K562 (cell line): ENCODE results near the gene SPATA45. TPM values are rescaled to one million over a fixed set of nuclear protein-coding genes. Genes with fewer than 3 reads are reported as not detected.

Experiments
- BDP1 ChIP-seq: IDR thresholded peaks from 3 replicates; pipeline ENCODE4 v1.6.1; 2011; ENCODE audit not compliant: insufficient read length, insufficient read depth
- CC2D1A ChIP-seq: fragments of 450-650 bp; IDR thresholded peaks from 2 replicates; pipeline ENCODE4 v1.6.1; 2017; ENCODE audit warnings: mild to moderate bottlenecking
- DPF2 ChIP-seq: fragments of 450-650 bp; IDR thresholded peaks from 2 replicates; pipeline ENCODE4 v1.6.1; 2016
- HDGF ChIP-seq: fragments of 450-650 bp; IDR thresholded peaks from 2 replicates; pipeline ENCODE4 v1.6.1; 2016
- KDM1A ChIP-seq, 2 experiments: fragments of 450-650 bp; IDR thresholded peaks; 2 replicates each; pipeline ENCODE4 v1.6.1; 2016; ENCODE audit warnings: mild to moderate bottlenecking in 2 of 2
- NCOA1 ChIP-seq: fragments of 450-650 bp; IDR thresholded peaks from 2 replicates; pipeline ENCODE4 v1.6.1; 2016; ENCODE audit warnings: low read depth
- NR2F6 ChIP-seq: fragments of 450-650 bp; formaldehyde crosslinking; IDR thresholded peaks from 2 replicates; pipeline ENCODE4 v1.4.0; 2020; ENCODE audit warnings: mild to moderate bottlenecking
- PTRF ChIP-seq: fragments of 450-650 bp; IDR thresholded peaks from 2 replicates; pipeline ENCODE4 v1.6.1; 2016; ENCODE audit warnings: mild to moderate bottlenecking, missing genetic modification characterization, missing compliant biosample characterization
- SP1 ChIP-seq: sonication (generic); formaldehyde crosslinking; IDR thresholded peaks from 2 replicates; pipeline ENCODE4 v1.8.1; 2022; ENCODE audit warnings: mild to moderate bottlenecking, missing genetic modification reagents
- STAT6 ChIP-seq: sonication (generic); formaldehyde crosslinking; IDR thresholded peaks from 2 replicates; pipeline ENCODE4 v1.8.1; 2023; ENCODE audit warnings: mild to moderate bottlenecking, missing genetic modification reagents
- TARDBP ChIP-seq: fragments of 450-650 bp; IDR thresholded peaks from 2 replicates; pipeline ENCODE4 v1.6.1; 2016
- TCFL5 ChIP-seq: fragments of 250-450 bp; sonication (Bioruptor Pico); conservative IDR thresholded peaks from 2 replicates; pipeline ENCODE4 v1.6.1; 2021; ENCODE audit warnings: mild to moderate bottlenecking, moderate library complexity, matching md5 sums
- TEAD2 ChIP-seq: fragments of 450-650 bp; IDR thresholded peaks from 2 replicates; pipeline ENCODE4 v1.6.1; 2016; ENCODE audit warnings: missing genetic modification characterization, control low read depth, missing compliant biosample characterization
- ZBTB7A ChIP-seq: IDR thresholded peaks from 2 replicates; pipeline ENCODE4 v1.6.1; 2011; ENCODE audit warnings: low read depth, mild to moderate bottlenecking, low read length, moderate library complexity, borderline replicate concordance; ENCODE audit not compliant: control insufficient read depth
- ZNF24 ChIP-seq: fragments of 450-650 bp; IDR thresholded peaks from 2 replicates; pipeline ENCODE4 v1.6.1; 2016
- ZNF507 ChIP-seq: conservative IDR thresholded peaks from 2 replicates; pipeline ENCODE4 v1.6.1; 2017; ENCODE audit warnings: missing genetic modification characterization, missing compliant biosample characterization
- ZNF655 ChIP-seq: fragments of 250-450 bp; sonication (Bioruptor Pico); IDR thresholded peaks from 2 replicates; pipeline ENCODE4 v1.5.0; 2021
- ZNF830 ChIP-seq: fragments of 250-450 bp; sonication (Bioruptor Pico); IDR thresholded peaks from 2 replicates; pipeline ENCODE4 v1.5.0; 2021; ENCODE audit warnings: mild to moderate bottlenecking
- polyA plus RNA-seq, 8 experiments: library from polyadenylated mRNA; depleted of rRNA in 4 of 8; stranded (reverse) in 5 of 8; unstranded in 3 of 8; fragments of >200 nt; fragmentation: Nextera tagmentation in 2 of 8; fragmentation: Illumina TruSeq in 1 of 8; extraction: Ambion mirVana in 2 of 8; extraction: Trizol in 1 of 8; gene quantifications; 2 replicates each; pipeline versions ENCODE4 v1.2.1 to v1.2.3, GENCODE V29; 2011 to 2014; ENCODE audit warnings: inconsistent platforms in 1 of 8, missing spikeins in 1 of 8
- total RNA-seq, 7 experiments: library from RNA; depleted of rRNA in 6 of 7; stranded (reverse); fragments of >200 nt in 6 of 7; fragmentation: Illumina TruSeq in 2 of 7; extraction: Trizol in 2 of 7; gene quantifications; 2 replicates each; pipeline versions ENCODE4 v1.2.1 to v1.2.3, GENCODE V29; 2011 to 2021; ENCODE audit warnings: low replicate concordance in 1 of 7
- TF ChIP-seq, protein P1 (sequence below): sonication (generic); formaldehyde crosslinking; IDR thresholded peaks from 2 replicates; pipeline ENCODE4 v1.8.1; 2023; ENCODE audit warnings: mild to moderate bottlenecking, missing genetic modification reagents
- TF ChIP-seq, protein P2 (sequence below): sonication (generic); formaldehyde crosslinking; IDR thresholded peaks from 2 replicates; pipeline ENCODE4 v1.8.0; 2022; ENCODE audit warnings: mild to moderate bottlenecking, missing genetic modification reagents

SPATA45 gene
- total and polyA plus RNA-seq, 9 of the 15 experiments (the other 6 are each of a cell fraction or from before 2014, with no cell fraction given), result 0.18 TPM; not detected in 8

- TF ChIP-seq CC2D1A (peak; percentile 24; the same call in 1 of the 2 replicates), ZNF830 (CRISPR knock-in tag) (no peak), KDM1A (IDR thresholded peaks at IDR 0.05) (no peak; a peak in 1 of 4 replicates), TCFL5 (no peak), PTRF (tag) (no peak), NCOA1 (peak; percentile 99), ZBTB7A (peak; percentile 94), STAT6 (CRISPR knock-in tag) (peak; percentile 43; the same call in 1 of the 2 replicates), SP1 (peak; percentile 99), DPF2 (no peak; the same call in none of the 2 replicates), TEAD2 (tag) (peak; percentile 36; the same call in 1 of the 2 replicates), ZNF655 (CRISPR knock-in tag) (0 out of 2 replicates have a peak, but pooled peaks have one; percentile 26), BDP1 (no peak), TARDBP (peak; percentile 84; the same call in 1 of the 2 replicates), ZNF507 (tag) (no peak), ZNF24 (peak; percentile 88), HDGF (no peak), NR2F6 (CRISPR knock-in tag) (peak; percentile 65; the same call in 1 of the 2 replicates)
- TF ChIP-seq, protein P1, sequence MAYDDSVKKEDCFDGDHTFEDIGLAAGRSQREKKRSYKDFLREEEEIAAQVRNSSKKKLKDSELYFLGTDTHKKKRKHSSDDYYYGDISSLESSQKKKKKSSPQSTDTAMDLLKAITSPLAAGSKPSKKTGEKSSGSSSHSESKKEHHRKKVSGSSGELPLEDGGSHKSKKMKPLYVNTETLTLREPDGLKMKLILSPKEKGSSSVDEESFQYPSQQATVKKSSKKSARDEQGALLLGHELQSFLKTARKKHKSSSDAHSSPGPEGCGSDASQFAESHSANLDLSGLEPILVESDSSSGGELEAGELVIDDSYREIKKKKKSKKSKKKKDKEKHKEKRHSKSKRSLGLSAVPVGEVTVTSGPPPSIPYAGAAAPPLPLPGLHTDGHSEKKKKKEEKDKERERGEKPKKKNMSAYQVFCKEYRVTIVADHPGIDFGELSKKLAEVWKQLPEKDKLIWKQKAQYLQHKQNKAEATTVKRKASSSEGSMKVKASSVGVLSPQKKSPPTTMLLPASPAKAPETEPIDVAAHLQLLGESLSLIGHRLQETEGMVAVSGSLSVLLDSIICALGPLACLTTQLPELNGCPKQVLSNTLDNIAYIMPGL, result peak; percentile 98
- TF ChIP-seq, protein P2, sequence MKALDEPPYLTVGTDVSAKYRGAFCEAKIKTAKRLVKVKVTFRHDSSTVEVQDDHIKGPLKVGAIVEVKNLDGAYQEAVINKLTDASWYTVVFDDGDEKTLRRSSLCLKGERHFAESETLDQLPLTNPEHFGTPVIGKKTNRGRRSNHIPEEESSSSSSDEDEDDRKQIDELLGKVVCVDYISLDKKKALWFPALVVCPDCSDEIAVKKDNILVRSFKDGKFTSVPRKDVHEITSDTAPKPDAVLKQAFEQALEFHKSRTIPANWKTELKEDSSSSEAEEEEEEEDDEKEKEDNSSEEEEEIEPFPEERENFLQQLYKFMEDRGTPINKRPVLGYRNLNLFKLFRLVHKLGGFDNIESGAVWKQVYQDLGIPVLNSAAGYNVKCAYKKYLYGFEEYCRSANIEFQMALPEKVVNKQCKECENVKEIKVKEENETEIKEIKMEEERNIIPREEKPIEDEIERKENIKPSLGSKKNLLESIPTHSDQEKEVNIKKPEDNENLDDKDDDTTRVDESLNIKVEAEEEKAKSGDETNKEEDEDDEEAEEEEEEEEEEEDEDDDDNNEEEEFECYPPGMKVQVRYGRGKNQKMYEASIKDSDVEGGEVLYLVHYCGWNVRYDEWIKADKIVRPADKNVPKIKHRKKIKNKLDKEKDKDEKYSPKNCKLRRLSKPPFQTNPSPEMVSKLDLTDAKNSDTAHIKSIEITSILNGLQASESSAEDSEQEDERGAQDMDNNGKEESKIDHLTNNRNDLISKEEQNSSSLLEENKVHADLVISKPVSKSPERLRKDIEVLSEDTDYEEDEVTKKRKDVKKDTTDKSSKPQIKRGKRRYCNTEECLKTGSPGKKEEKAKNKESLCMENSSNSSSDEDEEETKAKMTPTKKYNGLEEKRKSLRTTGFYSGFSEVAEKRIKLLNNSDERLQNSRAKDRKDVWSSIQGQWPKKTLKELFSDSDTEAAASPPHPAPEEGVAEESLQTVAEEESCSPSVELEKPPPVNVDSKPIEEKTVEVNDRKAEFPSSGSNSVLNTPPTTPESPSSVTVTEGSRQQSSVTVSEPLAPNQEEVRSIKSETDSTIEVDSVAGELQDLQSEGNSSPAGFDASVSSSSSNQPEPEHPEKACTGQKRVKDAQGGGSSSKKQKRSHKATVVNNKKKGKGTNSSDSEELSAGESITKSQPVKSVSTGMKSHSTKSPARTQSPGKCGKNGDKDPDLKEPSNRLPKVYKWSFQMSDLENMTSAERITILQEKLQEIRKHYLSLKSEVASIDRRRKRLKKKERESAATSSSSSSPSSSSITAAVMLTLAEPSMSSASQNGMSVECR (CRISPR knock-in tag), result peak; percentile 93
These were observed 55.6 kb downstream of the SPATA45 start, which contains the start of the genes NSL1 and TATDN3 (continued) for GRCh38 chr1:212791676-212792395.
